IgD-negative memory B cell (primary cell): Measurements from ENCODE around the gene BICRA. TPM values are rescaled to one million over a fixed set of nuclear protein-coding genes. Genes with fewer than 3 reads are reported as not detected.

Source experiments
- H3K27ac Mint-ChIP-seq, 3 donors: one replicate each; pipeline ENCODE4 v1.8.0; 2020 to 2022; ENCODE audit warnings: mild to moderate bottlenecking in 3 of 3, mixed read lengths in 3 of 3, moderate library complexity in 1 of 3
- H3K27me3 Mint-ChIP-seq: one replicate; pipeline ENCODE4 v1.8.0; 2021; ENCODE audit warnings: mixed read lengths
- H3K36me3 Mint-ChIP-seq: one replicate; pipeline ENCODE4 v1.8.0; 2020; ENCODE audit warnings: mild to moderate bottlenecking, mixed read lengths
- H3K4me1 Mint-ChIP-seq, 3 donors: one replicate each; pipeline ENCODE4 v1.8.0; 2020 to 2022; ENCODE audit warnings: mixed read lengths in 3 of 3, mild to moderate bottlenecking in 1 of 3
- H3K4me3 Mint-ChIP-seq, 4 donors: one replicate each; pipeline ENCODE4 v1.8.0; 2020 to 2022; ENCODE audit warnings: mild to moderate bottlenecking in 4 of 4, mixed read lengths in 4 of 4, moderate library complexity in 3 of 4
- H3K9me3 Mint-ChIP-seq, 3 donors: one replicate each; pipeline ENCODE4 v1.8.0; 2020 to 2021; ENCODE audit warnings: mixed read lengths in 3 of 3, mild to moderate bottlenecking in 1 of 3
- polyA plus RNA-seq: library from polyadenylated mRNA; unstranded; fragments of 300-500 nt; fragmentation: Illumina TruSeq; gene quantifications from one replicate; pipeline ENCODE4 v1.2.3, GENCODE V29; 2021

BICRA gene
- polyA plus RNA-seq, 1 donor from 2014 or later = 0.71 TPM

DNA sequence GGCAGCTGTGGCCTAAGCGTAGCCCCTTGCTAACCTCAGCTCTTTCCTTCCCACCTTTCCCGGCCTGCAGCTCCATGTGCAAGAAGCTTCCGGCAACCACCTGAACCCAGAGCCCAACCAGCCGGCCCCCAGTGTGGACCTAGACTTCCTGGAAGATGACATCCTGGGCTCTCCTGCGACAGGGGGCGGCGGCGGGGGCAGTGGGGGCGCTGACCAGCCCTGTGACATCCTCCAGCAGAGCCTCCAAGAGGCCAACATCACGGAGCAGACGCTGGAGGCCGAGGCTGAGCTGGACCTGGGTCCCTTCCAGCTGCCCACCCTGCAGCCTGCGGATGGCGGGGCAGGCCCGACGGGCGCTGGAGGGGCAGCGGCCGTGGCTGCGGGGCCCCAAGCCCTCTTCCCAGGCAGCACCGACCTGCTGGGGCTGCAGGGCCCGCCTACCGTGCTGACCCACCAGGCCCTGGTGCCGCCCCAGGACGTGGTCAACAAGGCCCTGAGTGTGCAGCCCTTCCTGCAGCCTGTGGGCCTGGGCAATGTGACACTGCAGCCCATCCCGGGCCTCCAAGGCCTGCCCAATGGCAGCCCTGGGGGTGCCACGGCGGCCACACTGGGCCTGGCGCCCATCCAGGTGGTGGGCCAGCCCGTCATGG is 70.4 kb downstream of the BICRA start:
- H3K4me1 Mint-ChIP-seq = peaks cover 0 to 7% (median 0%) of the 10 kb centered on the region in 3 donors
- H3K27me3 Mint-ChIP-seq = no peaks in the 10 kb centered on the region
- no peak overlapping the region for H3K4me3 Mint-ChIP-seq
- peaks cover 5% of the 10 kb centered on the region for H3K36me3 Mint-ChIP-seq
- no peak overlapping the region for H3K27ac Mint-ChIP-seq
- H3K9me3 Mint-ChIP-seq = no peaks in the 10 kb centered on the region

GRCh38 chr19:47679922-47680857 is 71.3 kb downstream of the BICRA start:
- no peaks in the 10 kb centered on the region for H3K9me3 Mint-ChIP-seq
- no peaks in the 10 kb centered on the region for H3K27me3 Mint-ChIP-seq
- H3K4me3 Mint-ChIP-seq = no peak overlapping the region
- no peak overlapping the region for H3K27ac Mint-ChIP-seq
- H3K4me1 Mint-ChIP-seq = peaks cover 0 to 5% (median 0%) of the 10 kb centered on the region in 3 donors
- H3K36me3 Mint-ChIP-seq = peaks cover 5% of the 10 kb centered on the region

DNA sequence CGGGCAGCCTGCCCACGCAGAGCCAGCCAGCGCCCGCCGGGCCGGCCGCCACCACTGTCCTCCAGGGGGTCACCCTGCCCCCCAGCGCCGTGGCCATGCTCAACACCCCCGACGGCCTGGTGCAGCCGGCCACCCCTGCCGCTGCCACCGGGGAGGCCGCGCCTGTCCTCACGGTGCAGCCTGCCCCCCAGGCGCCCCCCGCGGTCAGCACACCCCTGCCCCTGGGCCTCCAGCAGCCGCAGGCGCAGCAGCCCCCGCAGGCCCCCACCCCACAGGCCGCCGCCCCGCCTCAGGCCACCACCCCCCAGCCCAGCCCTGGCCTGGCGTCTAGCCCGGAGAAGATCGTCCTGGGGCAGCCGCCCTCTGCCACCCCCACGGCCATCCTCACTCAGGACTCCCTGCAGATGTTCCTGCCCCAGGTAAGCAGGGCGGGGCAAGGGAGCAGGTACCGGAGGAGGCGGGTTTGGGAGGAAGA is 72.0 kb downstream of the BICRA start:
- peaks cover 0 to 7% (median 0%) of the 10 kb centered on the region in 3 donors for H3K4me1 Mint-ChIP-seq
- H3K27ac Mint-ChIP-seq = no peak overlapping the region
- H3K27me3 Mint-ChIP-seq = no peaks in the 10 kb centered on the region
- peaks cover 5% of the 10 kb centered on the region for H3K36me3 Mint-ChIP-seq
- H3K9me3 Mint-ChIP-seq = no peaks in the 10 kb centered on the region
- no peak overlapping the region for H3K4me3 Mint-ChIP-seq

- peaks cover 0 to 7% (median 0%) of the 10 kb centered on the region in 3 donors for H3K4me1 Mint-ChIP-seq
- no peak overlapping the region for H3K4me3 Mint-ChIP-seq
- H3K27ac Mint-ChIP-seq = no peak overlapping the region
- H3K9me3 Mint-ChIP-seq = no peaks in the 10 kb centered on the region
- H3K36me3 Mint-ChIP-seq = peaks cover 5% of the 10 kb centered on the region
- H3K27me3 Mint-ChIP-seq = no peaks in the 10 kb centered on the region
Observed at GRCh38 chr19:47681388-47681787, 72.5 kb downstream of the BICRA start.

- no peaks in the 10 kb centered on the region for H3K9me3 Mint-ChIP-seq
- no peaks in the 10 kb centered on the region for H3K27me3 Mint-ChIP-seq
- peaks cover 0 to 9% (median 1%) of the 10 kb centered on the region in 3 donors for H3K4me1 Mint-ChIP-seq
- H3K36me3 Mint-ChIP-seq = peaks cover 5% of the 10 kb centered on the region
- H3K4me3 Mint-ChIP-seq = no peak overlapping the region
- no peak overlapping the region for H3K27ac Mint-ChIP-seq
Observed at GRCh38 chr19:47681936-47682335, 73.0 kb downstream of the BICRA start.

DNA sequence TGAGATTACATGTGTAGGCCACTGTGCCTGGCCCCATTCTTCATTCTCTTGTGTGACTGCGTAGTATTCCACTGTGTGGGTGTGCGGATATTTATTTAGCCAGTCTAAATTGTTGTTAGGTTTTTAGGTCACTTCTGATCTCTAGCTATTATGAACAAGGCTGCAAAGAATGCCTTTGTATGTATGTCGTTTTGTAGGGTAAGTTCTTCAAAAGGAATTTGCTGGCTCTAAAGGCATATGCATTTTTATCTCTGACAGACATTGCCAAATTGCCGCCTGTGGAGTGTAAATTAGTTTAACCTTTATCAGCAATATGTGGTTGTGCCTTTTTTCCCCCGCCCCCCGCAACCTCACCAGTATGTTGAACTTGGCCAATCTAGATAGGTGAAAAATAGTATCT is 74.0 kb downstream of the BICRA start:
- Mint-ChIP-seq H3K4me1 (peaks cover 0 to 9% (median 2%) of the 10 kb centered on the region in 3 donors), H3K27ac (no peak overlapping the region), H3K4me3 (no peak overlapping the region), H3K27me3 (no peaks in the 10 kb centered on the region), H3K36me3 (peaks cover 5% of the 10 kb centered on the region), H3K9me3 (no peaks in the 10 kb centered on the region)

DNA sequence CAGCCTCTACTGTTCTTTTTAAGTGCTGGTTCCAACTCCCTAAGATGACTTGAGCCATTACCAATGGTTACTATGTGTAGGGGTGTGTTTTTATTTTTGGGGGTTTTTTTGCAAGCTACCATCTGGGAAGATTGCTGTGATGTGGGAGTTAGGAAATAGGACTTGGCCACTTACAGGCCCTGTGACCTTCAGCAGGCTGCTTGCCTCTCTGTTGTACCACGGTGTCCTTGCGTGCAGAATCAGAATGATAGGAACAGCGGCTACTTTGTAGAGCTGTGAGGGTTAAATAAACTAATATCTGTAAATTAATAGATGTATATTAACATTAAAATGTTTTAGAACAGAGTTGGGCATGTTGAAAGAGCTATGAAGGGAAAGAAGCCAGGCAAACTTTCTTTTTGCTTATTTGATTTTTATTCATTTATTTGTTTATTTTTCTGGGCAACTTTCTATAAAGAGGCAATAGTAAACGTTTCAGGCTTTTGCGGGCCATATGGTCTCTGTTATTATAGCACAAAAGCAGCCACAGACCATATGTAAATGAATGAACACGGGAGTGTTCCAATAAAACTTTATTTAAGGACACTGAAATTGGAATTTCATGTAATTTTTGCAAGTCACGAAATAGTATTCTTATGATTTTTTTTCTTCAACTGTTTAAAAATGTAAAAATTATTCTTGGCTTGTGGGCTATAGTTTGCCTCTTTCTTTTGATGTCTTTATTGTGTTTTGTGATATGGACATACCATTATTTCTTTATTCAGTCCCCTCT is 77.9 kb downstream of the BICRA start:
- no peaks in the 10 kb centered on the region for H3K9me3 Mint-ChIP-seq
- no peaks in the 10 kb centered on the region for H3K27me3 Mint-ChIP-seq
- H3K27ac Mint-ChIP-seq = no peak overlapping the region

GRCh38 chr19:47687906-47688305 is 79.0 kb downstream of the BICRA start:
- H3K27me3 Mint-ChIP-seq = no peaks in the 10 kb centered on the region
- peaks cover 5% of the 10 kb centered on the region for H3K36me3 Mint-ChIP-seq
- H3K9me3 Mint-ChIP-seq = no peaks in the 10 kb centered on the region
- no peak overlapping the region for H3K27ac Mint-ChIP-seq
- peaks cover 0 to 8% (median 4%) of the 10 kb centered on the region in 3 donors for H3K4me1 Mint-ChIP-seq
- H3K4me3 Mint-ChIP-seq = no peak overlapping the region

More for the DNA sequence above, 77.9 kb downstream of the BICRA start:
- H3K4me3 Mint-ChIP-seq = no peak overlapping the region
- peaks cover 0 to 8% (median 4%) of the 10 kb centered on the region in 3 donors for H3K4me1 Mint-ChIP-seq
- peaks cover 5% of the 10 kb centered on the region for H3K36me3 Mint-ChIP-seq

- Mint-ChIP-seq H3K9me3 (no peaks in the 10 kb centered on the region), H3K4me3 (no peak overlapping the region), H3K27me3 (no peaks in the 10 kb centered on the region), H3K36me3 (peaks cover 3% of the 10 kb centered on the region), H3K4me1 (peaks cover 0 to 4% (median 2%) of the 10 kb centered on the region in 3 donors), H3K27ac (no peak overlapping the region)
Observed at GRCh38 chr19:47691090-47691489, 82.2 kb downstream of the BICRA start.

- Mint-ChIP-seq H3K9me3 (no peaks in the 10 kb centered on the region), H3K27ac (no peak overlapping the region), H3K4me3 (no peak overlapping the region), H3K27me3 (no peaks in the 10 kb centered on the region), H3K36me3 (peaks cover 3% of the 10 kb centered on the region), H3K4me1 (peaks cover 0 to 2% (median 0%) of the 10 kb centered on the region in 3 donors)
Observed at GRCh38 chr19:47691782-47692181, 82.8 kb downstream of the BICRA start.

- H3K36me3 Mint-ChIP-seq = peaks cover 3% of the 10 kb centered on the region
- H3K27ac Mint-ChIP-seq = no peak overlapping the region
- no peaks in the 10 kb centered on the region for H3K27me3 Mint-ChIP-seq
- H3K4me1 Mint-ChIP-seq = no peaks in the 10 kb centered on the region
- no peaks in the 10 kb centered on the region for H3K9me3 Mint-ChIP-seq
- H3K4me3 Mint-ChIP-seq = no peak overlapping the region
Observed at GRCh38 chr19:47693489-47693888, 84.6 kb downstream of the BICRA start.

DNA sequence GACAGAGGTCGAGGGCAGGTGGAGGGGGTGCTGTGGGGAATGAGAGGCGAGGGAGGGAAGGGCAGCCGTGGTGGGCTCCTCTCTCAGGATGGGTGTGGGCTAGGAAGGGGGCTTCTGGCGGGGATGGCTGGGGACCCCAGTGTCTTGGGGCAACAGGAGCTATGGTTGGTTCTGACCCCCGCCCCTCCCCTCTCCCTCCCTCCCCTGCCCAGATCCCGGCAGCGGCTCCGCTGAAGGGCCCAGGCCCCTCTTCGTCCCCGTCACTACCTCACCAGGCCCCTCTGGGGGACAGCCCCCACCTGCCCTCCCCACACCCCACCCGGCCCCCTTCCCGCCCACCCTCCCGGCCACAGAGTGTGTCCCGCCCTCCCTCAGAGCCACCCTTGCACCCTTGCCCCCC is 85.0 kb downstream of the BICRA start:
- no peak overlapping the region for H3K4me3 Mint-ChIP-seq
- H3K4me1 Mint-ChIP-seq = no peaks in the 10 kb centered on the region

GRCh38 chr19:47694466-47695273 is 85.7 kb downstream of the BICRA start:
- H3K4me3 Mint-ChIP-seq = no peak overlapping the region
- H3K4me1 Mint-ChIP-seq = no peaks in the 10 kb centered on the region

More for the DNA sequence above, 85.0 kb downstream of the BICRA start:
- Mint-ChIP-seq H3K27me3 (no peaks in the 10 kb centered on the region), H3K9me3 (no peaks in the 10 kb centered on the region), H3K36me3 (peaks cover 3% of the 10 kb centered on the region), H3K27ac (no peak overlapping the region)

More at GRCh38 chr19:47694466-47695273, 85.7 kb downstream of the BICRA start:
- H3K9me3 Mint-ChIP-seq = no peaks in the 10 kb centered on the region
- H3K27ac Mint-ChIP-seq = no peak overlapping the region
- no peaks in the 10 kb centered on the region for H3K27me3 Mint-ChIP-seq
- peaks cover 2% of the 10 kb centered on the region for H3K36me3 Mint-ChIP-seq
